ENCODE data around the gene MICOS13.

MICOS13 gene

DNA sequence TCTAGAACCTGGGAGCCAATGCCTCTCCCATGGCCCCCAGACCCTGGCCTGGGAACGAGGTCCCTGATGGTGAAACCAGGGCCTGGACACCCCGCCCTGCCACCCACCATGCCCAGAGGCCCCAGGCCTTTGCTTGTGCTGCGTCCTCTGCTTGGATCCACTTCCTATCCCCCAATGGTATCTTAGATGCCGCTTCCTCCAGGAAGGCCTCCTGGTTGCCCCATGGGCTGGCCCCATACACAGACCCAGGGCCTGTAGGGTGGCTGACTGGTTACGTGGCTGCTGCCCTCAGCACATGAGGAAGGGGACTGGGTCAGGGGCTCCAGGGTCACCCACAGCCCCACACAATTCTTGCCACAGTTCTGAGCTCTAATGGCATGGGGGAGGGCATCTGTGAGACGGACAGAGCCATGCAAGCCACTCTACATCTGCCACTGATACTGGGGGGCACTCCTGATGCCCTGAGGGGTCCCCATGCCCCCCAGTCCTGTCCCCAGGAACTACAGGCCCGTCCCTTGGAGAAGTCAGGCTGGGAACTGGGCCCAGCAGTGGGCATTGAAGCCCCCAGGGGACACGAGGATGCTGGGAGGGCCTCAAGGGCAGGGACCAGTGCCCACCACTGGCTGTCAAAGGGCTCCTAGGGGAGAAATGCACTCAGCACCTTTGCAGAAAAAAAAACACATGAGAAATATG lies 14.8 kb upstream of the MICOS13 start:
- TF ChIP-seq, protein P1, sequence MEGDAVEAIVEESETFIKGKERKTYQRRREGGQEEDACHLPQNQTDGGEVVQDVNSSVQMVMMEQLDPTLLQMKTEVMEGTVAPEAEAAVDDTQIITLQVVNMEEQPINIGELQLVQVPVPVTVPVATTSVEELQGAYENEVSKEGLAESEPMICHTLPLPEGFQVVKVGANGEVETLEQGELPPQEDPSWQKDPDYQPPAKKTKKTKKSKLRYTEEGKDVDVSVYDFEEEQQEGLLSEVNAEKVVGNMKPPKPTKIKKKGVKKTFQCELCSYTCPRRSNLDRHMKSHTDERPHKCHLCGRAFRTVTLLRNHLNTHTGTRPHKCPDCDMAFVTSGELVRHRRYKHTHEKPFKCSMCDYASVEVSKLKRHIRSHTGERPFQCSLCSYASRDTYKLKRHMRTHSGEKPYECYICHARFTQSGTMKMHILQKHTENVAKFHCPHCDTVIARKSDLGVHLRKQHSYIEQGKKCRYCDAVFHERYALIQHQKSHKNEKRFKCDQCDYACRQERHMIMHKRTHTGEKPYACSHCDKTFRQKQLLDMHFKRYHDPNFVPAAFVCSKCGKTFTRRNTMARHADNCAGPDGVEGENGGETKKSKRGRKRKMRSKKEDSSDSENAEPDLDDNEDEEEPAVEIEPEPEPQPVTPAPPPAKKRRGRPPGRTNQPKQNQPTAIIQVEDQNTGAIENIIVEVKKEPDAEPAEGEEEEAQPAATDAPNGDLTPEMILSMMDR (IDR thresholded peaks at IDR 0.05; ENCODE audit: insufficient read depth, low read depth, low read length, missing control alignments), result no peak
- DNase-seq (ENCODE audit: low read depth), result peak; percentile 10
- no peak overlapping the region for H3K4me3 ChIP-seq (ENCODE audit: low read depth, low read length)

DNA sequence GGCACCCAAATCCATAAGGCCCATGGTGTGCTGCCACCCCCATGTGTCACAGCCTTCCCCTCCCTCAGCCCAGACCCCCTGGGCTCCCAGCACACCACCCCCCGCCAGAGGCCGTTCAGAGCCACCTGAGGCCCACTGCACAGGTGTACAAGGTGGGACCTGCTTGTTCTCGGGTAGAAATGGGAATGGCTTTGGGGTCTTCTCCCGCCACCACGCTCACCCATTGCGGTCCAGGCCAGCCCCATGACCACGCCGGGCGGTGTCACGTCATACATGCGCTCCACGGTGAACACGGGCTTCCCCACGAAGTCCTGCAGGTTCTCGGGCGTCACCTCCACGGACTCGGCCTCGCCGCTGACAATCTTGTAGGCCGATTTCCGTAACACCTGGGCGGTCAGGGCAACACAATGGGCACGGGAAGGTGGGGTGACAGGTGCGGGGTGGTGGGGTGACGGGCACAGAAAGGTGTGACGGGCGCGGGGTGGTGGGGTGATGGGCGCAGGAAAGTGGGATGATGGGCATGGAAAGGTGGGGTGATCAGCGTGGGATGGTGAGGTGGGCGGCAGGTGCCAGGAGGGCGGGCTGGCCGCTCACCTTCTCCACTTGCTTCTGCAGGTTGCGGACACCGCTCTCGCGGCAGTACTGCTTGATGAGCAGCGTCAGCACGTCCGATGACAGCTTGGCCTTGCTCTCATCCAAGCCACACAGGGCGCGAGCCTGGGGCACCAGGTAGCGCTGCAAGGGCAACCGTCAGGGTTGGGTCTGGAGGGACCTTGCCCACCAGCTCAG lies 14.0 kb upstream of the MICOS13 start:
- TF ChIP-seq, protein P1 (IDR thresholded peaks at IDR 0.05; ENCODE audit: insufficient read depth, low read depth, low read length, missing control alignments), result no peak
- no peak overlapping the region for H3K4me3 ChIP-seq (ENCODE audit: low read depth, low read length)
- peak; percentile 26 for DNase-seq (ENCODE audit: low read depth)

DNA sequence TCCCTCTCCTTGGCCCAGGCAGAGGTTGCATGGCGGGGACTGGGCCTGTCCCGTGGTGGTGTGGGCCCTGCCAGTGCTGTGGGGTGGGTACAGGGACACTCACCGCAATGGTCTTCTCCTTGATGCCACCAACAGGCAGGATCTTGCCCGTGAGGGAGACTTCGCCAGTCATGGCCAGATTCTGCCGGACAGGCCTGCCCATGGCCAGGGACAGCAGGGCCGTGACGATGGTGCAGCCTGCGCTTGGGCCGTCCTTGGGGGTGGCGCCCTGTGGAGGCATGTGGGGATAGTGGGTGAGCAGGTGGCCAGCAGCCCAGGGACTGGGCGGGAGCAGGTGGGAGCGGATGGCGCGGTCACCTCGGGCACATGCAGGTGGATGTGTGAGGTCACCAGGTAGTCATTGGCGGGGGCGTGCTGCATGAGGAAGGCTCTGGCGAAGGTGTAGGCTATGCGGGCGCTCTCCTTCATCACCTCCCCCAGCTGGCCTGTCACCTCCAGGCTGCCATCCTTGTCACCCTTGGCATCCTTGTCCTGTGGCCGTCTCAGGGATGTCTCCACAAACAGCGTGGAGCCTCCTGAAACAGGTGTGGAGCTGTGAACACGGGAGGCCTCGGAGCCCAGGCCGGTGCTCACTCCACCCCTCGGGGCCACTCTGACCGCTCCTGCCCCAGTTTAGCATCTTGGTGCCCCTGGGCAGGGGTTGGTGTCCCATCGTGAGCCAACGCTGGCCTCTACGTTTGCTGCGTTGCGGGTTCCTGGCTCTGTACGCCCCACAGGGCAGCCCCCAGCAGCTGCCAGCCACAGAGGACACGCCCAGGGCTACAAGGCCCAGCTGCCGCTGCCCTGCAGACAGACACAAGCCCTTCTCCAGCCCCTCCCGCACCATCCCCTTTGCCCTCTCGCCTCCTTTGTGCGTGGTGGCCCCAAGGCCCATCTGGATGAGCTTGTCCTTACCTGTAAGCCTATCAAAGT lies 13.2 kb upstream of the MICOS13 start:
- H3K4me3 ChIP-seq (ENCODE audit: low read depth, low read length), result no peak overlapping the region
- TF ChIP-seq, protein P1 (IDR thresholded peaks at IDR 0.05; ENCODE audit: insufficient read depth, low read depth, low read length, missing control alignments), result no peak
- peak; percentile 40 for DNase-seq (ENCODE audit: low read depth)

DNA sequence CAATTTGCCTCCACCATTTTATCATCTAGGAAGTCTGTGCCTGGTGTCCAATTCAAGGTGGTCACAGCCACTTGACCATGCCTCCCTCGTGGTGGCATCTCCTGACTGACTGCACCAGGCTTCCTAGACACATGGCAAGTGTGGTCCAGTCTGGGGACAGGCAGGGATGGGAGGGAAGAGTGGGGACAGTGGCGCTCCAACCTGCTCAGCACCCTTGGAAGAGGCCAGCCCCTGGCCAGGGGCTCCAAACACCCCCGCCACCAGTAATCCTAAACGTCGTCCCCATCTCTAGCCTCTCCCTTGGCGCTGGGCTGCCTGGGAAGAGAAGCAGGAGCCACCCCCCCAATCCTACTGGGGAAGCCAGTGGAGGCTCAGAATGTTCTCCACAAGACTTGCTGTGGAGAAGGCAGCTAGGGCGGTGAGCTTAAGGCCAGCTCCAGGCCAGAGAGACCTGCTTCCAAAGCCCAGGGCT lies 12.4 kb upstream of the MICOS13 start:
- TF ChIP-seq, protein P1 (IDR thresholded peaks at IDR 0.05; ENCODE audit: insufficient read depth, low read depth, low read length, missing control alignments), result no peak
- H3K4me3 ChIP-seq (ENCODE audit: low read depth, low read length), result no peak overlapping the region; the same call in 1 of the 2 replicates
- no peak for DNase-seq (ENCODE audit: low read depth)

DNA sequence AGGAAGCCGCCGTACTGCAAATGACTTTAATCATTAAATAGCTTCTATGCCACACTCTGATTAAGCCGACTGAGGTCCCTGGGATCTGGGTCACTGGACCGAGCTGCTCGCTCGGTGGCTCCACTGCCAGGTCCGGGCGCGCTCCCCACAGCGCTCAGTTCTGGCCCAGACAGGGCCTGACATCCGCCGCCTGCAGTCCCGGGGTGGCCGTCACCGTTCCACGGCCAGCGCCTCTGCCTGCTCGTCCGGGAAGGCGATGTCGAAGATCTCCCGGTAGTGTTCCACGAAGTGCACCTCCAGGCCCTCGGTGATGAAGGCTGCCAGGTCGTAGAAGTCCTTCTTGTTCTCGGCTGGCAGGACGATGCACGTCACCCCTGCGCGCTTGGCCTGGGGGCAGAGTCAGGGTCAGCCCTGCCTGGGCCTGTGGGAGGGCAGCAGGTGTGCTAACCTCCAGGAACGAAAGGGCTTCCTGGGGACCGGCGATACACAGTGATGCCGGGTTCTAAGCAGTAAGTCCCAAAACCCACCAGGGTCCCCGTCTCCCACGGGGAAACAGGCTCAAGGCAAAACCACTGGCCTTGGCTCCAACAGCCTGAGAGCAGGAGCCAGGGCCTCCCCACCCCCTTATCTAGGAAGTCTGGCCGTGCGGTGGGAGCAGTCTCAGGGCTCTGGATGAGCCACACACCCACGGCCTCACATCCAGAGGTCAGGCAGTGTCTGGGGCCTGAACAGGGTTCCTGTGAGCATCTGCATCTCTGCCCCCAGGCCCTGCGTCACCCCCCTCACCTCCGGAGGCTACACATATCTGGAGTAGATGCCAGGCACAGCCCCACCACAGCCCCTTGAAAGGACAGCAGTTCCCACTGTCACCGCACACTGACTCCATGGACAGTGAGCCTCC lies 11.8 kb upstream of the MICOS13 start:
- peak; percentile 44 for DNase-seq (ENCODE audit: low read depth)
- H3K4me3 ChIP-seq (ENCODE audit: low read depth, low read length), result peak overlapping the region; percentile 92
- TF ChIP-seq, protein P1 (IDR thresholded peaks at IDR 0.05; ENCODE audit: insufficient read depth, low read depth, low read length, missing control alignments), result no peak
